ENCODE results near the gene PCP4. TPM values are rescaled to one million over a fixed set of nuclear protein-coding genes. Genes with fewer than 3 reads are reported as not detected.

PCP4 gene
- total and polyA plus RNA-seq, 3 donors from 2014 or later = 0.74 to 15.4 (median 0.94) TPM

DNA sequence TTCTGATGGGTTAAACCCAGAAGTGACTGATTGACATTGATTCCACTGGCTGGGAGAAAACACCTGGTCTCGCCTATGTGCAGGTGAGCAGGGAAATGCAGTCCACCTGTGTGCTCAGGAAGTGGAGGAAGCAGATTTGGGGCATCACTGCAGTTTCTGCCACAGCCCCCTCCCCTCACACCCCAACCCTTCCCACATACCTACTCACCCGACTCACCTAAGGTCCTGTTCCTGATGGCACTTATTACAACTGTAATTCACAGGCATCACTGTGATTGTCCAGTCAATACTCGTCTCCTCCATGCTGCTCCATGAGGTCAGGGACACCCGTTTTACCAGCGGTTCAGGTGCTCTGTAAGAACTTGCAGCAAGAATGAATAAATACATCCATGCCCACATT lies 68.5 kb downstream of the PCP4 start:
- TF ChIP-seq CTCF (IDR thresholded peaks at IDR 0.05) (no peak), POLR2A (IDR thresholded peaks at IDR 0.05) (no peak)
- WGBS, 2 donors = 85 to 94% methylated on average over 5 of the region's 5 CpGs
- intact Hi-C loops (cut with DNase I; ENCODE audit: low total_unique reads) = no loop called here
- no peaks in the 10 kb centered on the region for H3K27me3 ChIP-seq
- no peak overlapping the region for H3K27ac ChIP-seq
- H3K9me3 ChIP-seq = no peaks in the 10 kb centered on the region
- no peak overlapping the region for H3K4me3 ChIP-seq
- no peaks in the 10 kb centered on the region for H3K36me3 ChIP-seq (ENCODE audit: low read depth, missing control alignments)
- H3K4me1 ChIP-seq = no peaks in the 10 kb centered on the region
- no peak for DNase-seq

DNA sequence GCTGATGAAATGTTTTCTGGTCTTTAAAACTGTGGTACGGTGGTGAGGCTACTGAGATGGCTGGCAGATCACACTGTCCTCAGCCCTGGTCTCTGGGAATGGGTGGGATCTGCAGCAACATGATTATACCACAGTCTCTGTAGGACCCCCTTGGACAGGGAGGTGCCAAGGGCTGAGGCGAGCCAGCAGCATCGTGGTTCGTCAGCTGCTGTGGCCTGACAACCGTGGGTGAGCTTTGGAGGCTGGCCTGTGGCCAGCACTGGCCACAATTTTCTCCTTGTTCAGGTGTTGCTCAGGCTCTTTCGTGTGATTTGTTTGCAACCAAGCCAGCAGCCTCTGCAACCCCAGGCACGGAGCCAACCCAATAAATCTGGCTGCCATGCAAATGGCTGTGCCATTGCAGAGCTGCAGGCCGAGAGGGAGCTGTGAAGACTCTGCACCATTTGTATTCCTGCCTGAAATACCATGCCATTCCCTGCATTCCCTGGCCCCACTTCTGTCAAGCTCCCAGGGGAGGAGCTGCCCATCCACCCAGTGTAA lies 70.9 kb downstream of the PCP4 start:
- H3K36me3 ChIP-seq (ENCODE audit: low read depth, missing control alignments) = no peaks in the 10 kb centered on the region
- H3K4me1 ChIP-seq = no peaks in the 10 kb centered on the region
- TF ChIP-seq POLR2A (IDR thresholded peaks at IDR 0.05) = no peak
- no peak for TF ChIP-seq CTCF (IDR thresholded peaks at IDR 0.05)
- no peaks in the 10 kb centered on the region for H3K9me3 ChIP-seq
- H3K27me3 ChIP-seq = no peaks in the 10 kb centered on the region
- H3K4me3 ChIP-seq = no peak overlapping the region
- no peak for DNase-seq
- intact Hi-C loops (cut with DNase I; ENCODE audit: low total_unique reads) = no loop called here
- 54 to 57% methylated on average over 4 to 8 of the region's 8 CpGs for WGBS, 2 donors
- H3K27ac ChIP-seq = no peak overlapping the region

DNA sequence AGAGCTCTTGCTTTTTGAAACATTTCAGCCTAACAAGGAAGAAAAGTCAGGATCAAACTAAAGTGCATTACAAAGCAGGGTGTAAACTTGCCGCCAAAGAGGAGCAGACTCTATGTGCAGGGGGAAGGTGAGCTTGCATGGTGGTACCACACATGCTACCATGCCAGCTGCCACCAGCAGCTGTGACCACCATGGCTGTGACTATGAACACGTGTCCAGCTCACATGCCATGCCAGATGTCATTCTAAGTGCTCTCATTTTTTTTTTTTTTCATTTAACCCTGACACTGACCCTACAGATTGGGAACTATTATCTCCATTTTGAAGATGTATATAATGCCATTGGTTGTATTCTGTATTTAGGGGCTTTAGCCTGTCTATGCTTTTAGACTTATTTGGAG lies 79.0 kb downstream of the PCP4 start:
- DNase-seq = no peak
- WGBS, 2 donors = 73 to 83% methylated on average over 2 of the region's 2 CpGs
- Histone ChIP-seq H3K27ac (no peak overlapping the region), H3K27me3 (no peaks in the 10 kb centered on the region), H3K4me1 (no peaks in the 10 kb centered on the region), H3K4me3 (no peak overlapping the region), H3K9me3 (no peaks in the 10 kb centered on the region), H3K36me3 (ENCODE audit: low read depth, missing control alignments) (no peaks in the 10 kb centered on the region)
- intact Hi-C loops (cut with DNase I; ENCODE audit: low total_unique reads) = no loop called here
- no peak for TF ChIP-seq CTCF (IDR thresholded peaks at IDR 0.05)
- TF ChIP-seq POLR2A (IDR thresholded peaks at IDR 0.05) = no peak

DNA sequence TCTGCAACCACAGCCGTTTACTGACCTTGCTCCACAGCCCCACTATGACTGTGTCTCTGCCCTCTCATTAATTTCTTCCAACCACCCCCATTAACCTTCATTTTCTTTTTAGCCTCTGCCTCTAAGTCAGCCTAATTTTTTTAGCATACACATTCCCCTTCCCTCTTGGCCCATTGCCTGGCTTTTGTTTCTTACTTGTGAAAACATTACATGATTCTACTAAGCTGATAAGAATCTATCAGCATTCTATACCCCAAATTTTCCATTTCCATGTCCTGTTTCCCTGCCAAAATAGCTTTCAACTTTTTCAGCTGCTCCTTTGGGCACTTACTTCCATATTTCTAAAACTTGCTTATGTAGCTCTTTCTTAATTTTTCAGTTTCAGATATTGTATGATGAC lies 79.8 kb downstream of the PCP4 start:
- intact Hi-C loops (cut with DNase I; ENCODE audit: low total_unique reads) = no loop called here
- 33 to 43% methylated on average over 1 of the region's 1 CpG for WGBS, 2 donors
- no peaks in the 10 kb centered on the region for H3K4me1 ChIP-seq
- no peak for DNase-seq
- H3K4me3 ChIP-seq = no peak overlapping the region
- H3K9me3 ChIP-seq = no peaks in the 10 kb centered on the region
- H3K36me3 ChIP-seq (ENCODE audit: low read depth, missing control alignments) = no peaks in the 10 kb centered on the region
- no peaks in the 10 kb centered on the region for H3K27me3 ChIP-seq
- no peak overlapping the region for H3K27ac ChIP-seq
- TF ChIP-seq POLR2A (IDR thresholded peaks at IDR 0.05) (no peak), CTCF (IDR thresholded peaks at IDR 0.05) (no peak)
